Posterior vena cava (tissue), 2 donors: Measurements from ENCODE around the gene PHRF1. TPM values are rescaled to one million over a fixed set of nuclear protein-coding genes. Genes with fewer than 3 reads are reported as not detected.
A peak's percentile ranks its signal among the peaks of the same experiment; 100 is the strongest.

Source experiments
- DNase-seq: peaks from one replicate; pipeline ENCODE4 v3.0.0-alpha.2; 2020; ENCODE audit warnings: low spot score
- intact Hi-C, 2 donors: fragments of 100-400 bp; cut with DNase I; formaldehyde crosslinking; loops; one replicate each; pipeline versions ENCODE4 v1.14.1 to v1.14.2; 2022 to 2023
- total RNA-seq, 2 donors: library from RNA; stranded (reverse); fragmentation: NEBNext Ultra II Directional; extraction: Animal tissue kit (Norgen Biotek cat#: 25700); gene quantifications; one replicate each; pipeline ENCODE4 v1.2.1, GENCODE V29; 2021
- donor health status: DM: yes; HTN: yes; CAD: no.
- donor health status: DM: yes; HTN: yes; CAD: no.

The PHRF1 gene
- total RNA-seq, 2 donors from 2014 or later = 18.3 to 20.8 TPM

- intact Hi-C loops = no loop called here
- DNase-seq = no peak
These were observed 10.4 kb downstream of the PHRF1 start for GRCh38 chr11:586376-587316.

GRCh38 chr11:587546-587945 lies 11.3 kb downstream of the PHRF1 start:
- no peak for DNase-seq
- intact Hi-C loops = no loop called here

- peak; percentile 88 for DNase-seq
- intact Hi-C loops = no loop called here
These were observed 11.7 kb downstream of the PHRF1 start for GRCh38 chr11:587978-588380.

- intact Hi-C loops = no loop called here
- DNase-seq = no peak
These were observed 13.5 kb downstream of the PHRF1 start for GRCh38 chr11:589798-590197.

- intact Hi-C loops = no loop called here
These were observed 14.7 kb downstream of the PHRF1 start for GRCh38 chr11:590997-591396.

GRCh38 chr11:592501-592900 lies 16.2 kb downstream of the PHRF1 start:
- intact Hi-C loops = no loop called here
- no peak for DNase-seq

More at GRCh38 chr11:590997-591396, 14.7 kb downstream of the PHRF1 start:
- DNase-seq = no peak

GRCh38 chr11:592918-593317 lies 16.6 kb downstream of the PHRF1 start:
- DNase-seq = no peak
- intact Hi-C loops = no loop called here

- intact Hi-C loops = no loop called here
These were observed 17.1 kb downstream of the PHRF1 start for GRCh38 chr11:593347-593746.

GRCh38 chr11:595400-595799 lies 19.1 kb downstream of the PHRF1 start:
- intact Hi-C loops = no loop called here
- DNase-seq = no peak

More at GRCh38 chr11:593347-593746, 17.1 kb downstream of the PHRF1 start:
- no peak for DNase-seq

- intact Hi-C loops = no loop called here
- DNase-seq = no peak
These were observed 20.1 kb downstream of the PHRF1 start for GRCh38 chr11:596374-596773.

- intact Hi-C loops = no loop called here
- DNase-seq = no peak
These were observed 21.0 kb downstream of the PHRF1 start for GRCh38 chr11:597166-597725.

GRCh38 chr11:598005-598680 lies 21.9 kb downstream of the PHRF1 start:
- DNase-seq = no peak
- intact Hi-C loops = no loop called here

GRCh38 chr11:601573-602245 lies 25.4 kb downstream of the PHRF1 start:
- DNase-seq = no peak
- intact Hi-C loops = no loop called here

- DNase-seq = no peak
- intact Hi-C loops = no loop called here
These were observed 26.9 kb downstream of the PHRF1 start for GRCh38 chr11:603154-603553.

- intact Hi-C loops = no loop called here
- no peak for DNase-seq
These were observed 29.2 kb downstream of the PHRF1 start for GRCh38 chr11:605286-606129.

- intact Hi-C loops = no loop called here
- peak; percentile 78 for DNase-seq
These were observed 30.0 kb downstream of the PHRF1 start for GRCh38 chr11:606245-606644.

GRCh38 chr11:607020-607780 lies 30.9 kb downstream of the PHRF1 start:
- DNase-seq = no peak
- intact Hi-C loops = no loop called here

- intact Hi-C loops = no loop called here
- DNase-seq = no peak
These were observed 31.8 kb downstream of the PHRF1 start for GRCh38 chr11:607971-608659.
